ENCODE data around the gene YBX1. TPM values are rescaled to one million over a fixed set of nuclear protein-coding genes. Genes with fewer than 3 reads are reported as not detected.
"Not testable (repeated sequence)": the region's sequence is repeated elsewhere in the genome, so short reads cannot be mapped to it uniquely, and the experiment has no call there.

Gene YBX1
- total RNA-seq, 6 experiments from 2014 or later, result 144 to 325 (median 207) TPM

GRCh38 chr1:42750041-42750440, 67.8 kb downstream of the YBX1 start:
- no peak overlapping the region for H3K27ac ChIP-seq
- peaks cover 0 to 44% (median 19%) of the 10 kb centered on the region in 4 donors for H3K36me3 ChIP-seq
- TF ChIP-seq CTCF (IDR thresholded peaks at IDR 0.05) (no peak), POLR2A (IDR thresholded peaks at IDR 0.05) (no peak)
- H3K9me3 ChIP-seq, result no peaks in the 10 kb centered on the region
- H3K4me1 ChIP-seq, result no peaks in the 10 kb centered on the region
- DNase-seq (no peak), ATAC-seq (no peak)
- 100% methylated on average over 8 of the region's 12 CpGs for WGBS (ENCODE audit: insufficient coverage, low coverage, low lambda C conversion rate, missing lambda C conversion rate)
- H3K27me3 ChIP-seq, result no peaks in the 10 kb centered on the region
- intact Hi-C loops (cut with DNase I), result loop anchor here in 1 of 2 donors (10.0 kb wide), 1 partner anchor 605 kb away; no protein-coding TSS in a partner anchor
- no peak overlapping the region for H3K4me3 ChIP-seq

- WGBS (ENCODE audit: insufficient coverage, low coverage, low lambda C conversion rate, missing lambda C conversion rate), result 89% methylated on average over 8 of the region's 8 CpGs
- not testable (repeated sequence) for DNase-seq, H3K4me3 ChIP-seq, ATAC-seq, H3K27ac ChIP-seq, H3K4me1 ChIP-seq, H3K9me3 ChIP-seq, H3K27me3 ChIP-seq
- H3K36me3 ChIP-seq, result peaks cover 0 to 51% (median 24%) of the 10 kb centered on the region in 4 donors
- intact Hi-C loops (cut with DNase I), result loop anchor here in 1 of 2 donors (10.0 kb wide), 1 partner anchor 607 kb away; no protein-coding TSS in a partner anchor
Observed at GRCh38 chr1:42751511-42752070, 69.4 kb downstream of the YBX1 start.

GRCh38 chr1:42752284-42752683, 70.1 kb downstream of the YBX1 start:
- TF ChIP-seq POLR2A (IDR thresholded peaks at IDR 0.05), result no peak
- no peak for TF ChIP-seq CTCF (IDR thresholded peaks at IDR 0.05)
- H3K4me1 ChIP-seq, result no peaks in the 10 kb centered on the region
- H3K27me3 ChIP-seq, result no peaks in the 10 kb centered on the region
- DNase-seq (no peak), ATAC-seq (no peak)
- intact Hi-C loops (cut with DNase I), result loop anchor here in 1 of 2 donors (10.0 kb wide), 1 partner anchor 607 kb away; no protein-coding TSS in a partner anchor
- peaks cover 0 to 54% (median 24%) of the 10 kb centered on the region in 4 donors for H3K36me3 ChIP-seq
- no peak overlapping the region for H3K4me3 ChIP-seq
- H3K9me3 ChIP-seq, result no peaks in the 10 kb centered on the region
- 70% methylated on average over 2 of the region's 6 CpGs for WGBS (ENCODE audit: insufficient coverage, low coverage, low lambda C conversion rate, missing lambda C conversion rate)
- no peak overlapping the region for H3K27ac ChIP-seq

- intact Hi-C loops (cut with DNase I), result loop anchor here in 1 of 2 donors (10.0 kb wide), 1 partner anchor 608 kb away; no protein-coding TSS in a partner anchor
- Histone ChIP-seq H3K36me3 (peaks cover 0 to 62% (median 28%) of the 10 kb centered on the region in 4 donors), H3K9me3 (no peaks in the 10 kb centered on the region), H3K4me1 (no peaks in the 10 kb centered on the region), H3K4me3 (no peak overlapping the region), H3K27ac (no peak overlapping the region), H3K27me3 (no peaks in the 10 kb centered on the region)
- no peak for ATAC-seq
- DNase-seq, result no peak
- no peak for TF ChIP-seq CTCF (IDR thresholded peaks at IDR 0.05)
- TF ChIP-seq POLR2A (IDR thresholded peaks at IDR 0.05), result no peak
- 37% methylated on average over 1 of the region's 1 CpG for WGBS (ENCODE audit: insufficient coverage, low coverage, low lambda C conversion rate, missing lambda C conversion rate)
Observed at GRCh38 chr1:42753070-42753469, 70.9 kb downstream of the YBX1 start.

Other genes with a start within 250 kb of the YBX1 start
- 1 to 10 TPM; 1.5 to 7.3 (median 2.6) TPM for gene ZMYND12, start 226.4 kb upstream of the YBX1 start, total RNA-seq
- gene PPCS, start 225.9 kb upstream of the YBX1 start, total RNA-seq, result 10 to 100 TPM; 36.3 to 44.1 (median 42.7) TPM
- gene CCDC30, start 219.1 kb upstream of the YBX1 start, total RNA-seq, result 1 to 10 TPM in 3 of 6 experiments, under 1 TPM in 3; 0.37 to 1.4 (median 1.0) TPM
- 10 to 100 TPM in 2 of 6 experiments, 1 to 10 TPM in 4; 8.1 to 14.9 (median 9.2) TPM for gene PPIH, start 24.0 kb upstream of the YBX1 start, total RNA-seq
- gene CLDN19, start 57.8 kb downstream of the YBX1 start, total RNA-seq, result 1 to 10 TPM in 1 of 6 experiments, not detected in 5; 1.0 TPM
- gene P3H1, start 84.6 kb downstream of the YBX1 start, total RNA-seq, result 10 to 100 TPM; 19.7 to 25.3 (median 21.6) TPM
- gene C1orf50, start 84.8 kb downstream of the YBX1 start, total RNA-seq, result 1 to 10 TPM; 4.7 to 6.4 (median 5.3) TPM
- under 1 TPM in 1 of 6 experiments, not detected in 5; 0.07 TPM for gene TMEM269, start 102.6 kb downstream of the YBX1 start, total RNA-seq
- gene ERMAP, start 134.7 kb downstream of the YBX1 start, total RNA-seq, result 10 to 100 TPM in 4 of 6 experiments, 1 to 10 TPM in 2; 6.6 to 16.2 (median 13.9) TPM
- gene SVBP, start 135.0 kb downstream of the YBX1 start, total RNA-seq, result 10 to 100 TPM in 3 of 6 experiments, 1 to 10 TPM in 3; 6.0 to 12.8 (median 10.6) TPM
- 1 to 10 TPM; 5.0 to 9.5 (median 7.2) TPM for gene ZNF691, start 164.2 kb downstream of the YBX1 start, total RNA-seq

Data from right lobe of liver (tissue), 6 donors.